Skeletal muscle tissue (tissue), 4 donors: Measurements from ENCODE around the gene NME4. TPM values are rescaled to one million over a fixed set of nuclear protein-coding genes. Genes with fewer than 3 reads are reported as not detected.
"Not testable (repeated sequence)": the region's sequence is repeated elsewhere in the genome, so short reads cannot be mapped to it uniquely, and the experiment has no call there.

ENCODE experiments used
- H3K27ac ChIP-seq: one replicate; pipeline ENCODE4 v1.7.0; 2013; ENCODE audit warnings: mild to moderate bottlenecking, low read depth, low read length, inconsistent platforms
- H3K27me3 ChIP-seq, 3 donors: one replicate each; pipeline ENCODE4 v1.7.0; 2013; ENCODE audit warnings: low read length in 3 of 3; ENCODE audit not compliant: control insufficient read depth in 3 of 3, insufficient read depth in 3 of 3
- H3K36me3 ChIP-seq, 3 donors: one replicate each; pipeline ENCODE4 v1.7.0; 2013; ENCODE audit warnings: low read length in 3 of 3; ENCODE audit not compliant: control insufficient read depth in 3 of 3, insufficient read depth in 3 of 3
- H3K4me1 ChIP-seq, 3 donors: one replicate each; pipeline ENCODE4 v1.7.0; 2013; ENCODE audit warnings: low read length in 3 of 3, mild to moderate bottlenecking in 3 of 3; ENCODE audit not compliant: control insufficient read depth in 3 of 3, insufficient read depth in 3 of 3
- H3K4me3 ChIP-seq, 3 donors: one replicate each; pipeline ENCODE4 v1.7.0; 2013; ENCODE audit warnings: low read length in 3 of 3
- H3K9ac ChIP-seq, 3 donors: one replicate each; pipeline ENCODE4 v1.7.0; 2013; ENCODE audit warnings: low read length in 3 of 3, mild to moderate bottlenecking in 3 of 3, moderate library complexity in 2 of 3, low read depth in 1 of 3
- H3K9me3 ChIP-seq, 3 donors: one replicate each; pipeline ENCODE4 v1.7.0; 2013; ENCODE audit warnings: low read length in 3 of 3; ENCODE audit not compliant: control insufficient read depth in 3 of 3
- total RNA-seq: library from RNA; depleted of rRNA; stranded (reverse); fragments of >200 nt; gene quantifications from one replicate; pipeline ENCODE4 v1.2.3, GENCODE V29; 2014
- donor health status: Osteomylitis.

The NME4 gene
- 21.4 TPM for total RNA-seq

DNA sequence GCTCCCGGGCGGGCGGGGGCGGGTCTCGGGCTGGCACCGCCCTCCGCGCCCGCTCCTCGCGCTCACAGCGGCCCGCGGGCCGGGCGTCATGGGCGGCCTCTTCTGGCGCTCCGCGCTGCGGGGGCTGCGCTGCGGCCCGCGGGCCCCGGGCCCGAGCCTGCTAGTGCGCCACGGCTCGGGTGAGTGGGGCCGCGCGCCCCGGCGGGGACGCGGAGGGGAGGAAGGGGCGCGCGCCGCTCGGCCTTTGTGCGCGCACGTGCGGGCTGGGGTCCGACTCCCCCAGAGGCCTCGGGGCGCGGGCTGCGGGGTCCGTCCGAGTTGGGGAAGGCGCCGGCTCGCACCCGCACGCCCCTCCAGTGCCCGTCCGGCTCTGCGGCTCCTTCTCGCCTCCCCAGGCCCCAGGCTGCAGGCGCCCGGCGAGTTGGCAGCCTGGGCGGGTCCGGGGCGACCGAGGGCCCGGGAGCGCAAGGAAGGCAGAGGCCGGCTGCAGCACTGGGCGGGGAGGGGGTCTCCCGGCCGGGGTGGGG, at the start of gene NME4:
NME4 (plus strand) TSS at position 65 of the 527 bp plus-strand sequence; CDS start at position 89, 24 bp downstream.
- peak within 1 kb of the TSS; percentile 60 for H3K27ac ChIP-seq
- H3K27me3 ChIP-seq: no peaks in the 10 kb centered on the region
- peak within 1 kb of the TSS; percentile 66 to 69 (median 66) for H3K4me3 ChIP-seq
- H3K4me1 ChIP-seq: peaks cover 16 to 33% (median 20%) of the 10 kb centered on the region in 3 donors
- H3K9ac ChIP-seq: peak within 1 kb of the TSS; percentile 57 to 79 (median 66)
- H3K9me3 ChIP-seq: no peaks in the 10 kb centered on the region
- peaks cover 9 to 11% (median 9%) of the 10 kb centered on the region in 3 donors for H3K36me3 ChIP-seq

DNA sequence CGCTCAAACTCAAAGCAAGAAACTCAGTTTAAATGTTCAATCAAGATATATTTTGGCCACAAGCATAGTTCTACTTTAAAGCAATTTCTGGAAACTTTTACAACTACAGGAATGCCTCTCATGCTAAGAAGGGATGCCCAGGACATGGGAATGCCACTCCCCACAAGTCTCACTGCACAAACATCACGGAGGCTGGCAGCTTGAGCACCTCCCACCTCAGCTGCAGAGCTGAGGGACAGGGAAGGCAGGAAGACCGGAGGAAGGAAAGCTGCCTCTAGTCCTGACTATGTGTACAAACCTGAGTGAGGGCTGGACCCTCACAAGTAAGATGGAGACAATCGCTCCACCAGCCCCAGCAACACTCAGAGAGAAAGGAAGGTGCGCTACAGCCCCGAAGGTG, 49.8 kb upstream of the NME4 start:
- no peaks in the 10 kb centered on the region for H3K9me3 ChIP-seq
- H3K36me3 ChIP-seq: peaks cover 14 to 32% (median 18%) of the 10 kb centered on the region in 3 donors

DNA sequence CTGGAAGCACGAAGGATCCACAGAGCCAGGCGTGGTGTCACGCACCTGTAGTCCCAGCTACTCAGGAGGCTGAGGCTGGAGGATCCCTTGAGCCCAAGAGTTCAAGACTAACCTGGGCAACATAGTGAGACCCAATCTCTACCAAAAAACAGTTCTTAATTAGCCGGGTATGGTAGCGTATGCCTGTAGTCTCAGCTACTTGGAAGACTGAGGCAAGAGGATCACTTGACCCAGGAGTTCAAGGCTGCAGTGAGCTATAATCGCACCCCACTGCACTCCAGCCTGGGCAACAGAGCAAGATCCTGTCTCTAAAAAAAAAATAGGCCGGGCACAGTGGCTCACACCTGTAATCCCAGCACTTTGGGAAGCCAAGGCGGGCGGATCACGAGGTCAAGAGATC, 48.5 kb upstream of the NME4 start:
- H3K4me1 ChIP-seq, H3K27ac ChIP-seq, H3K9me3 ChIP-seq, H3K27me3 ChIP-seq, H3K9ac ChIP-seq, H3K4me3 ChIP-seq: not testable (repeated sequence)
- peaks cover 14 to 24% (median 18%) of the 10 kb centered on the region in 3 donors for H3K36me3 ChIP-seq

More for the DNA sequence above, 49.8 kb upstream of the NME4 start:
- Histone ChIP-seq H3K27ac (no peak overlapping the region), H3K4me3 (no peak overlapping the region), H3K27me3 (no peaks in the 10 kb centered on the region), H3K9ac (no peak overlapping the region), H3K4me1 (peaks cover 5 to 9% (median 5%) of the 10 kb centered on the region in 3 donors)

DNA sequence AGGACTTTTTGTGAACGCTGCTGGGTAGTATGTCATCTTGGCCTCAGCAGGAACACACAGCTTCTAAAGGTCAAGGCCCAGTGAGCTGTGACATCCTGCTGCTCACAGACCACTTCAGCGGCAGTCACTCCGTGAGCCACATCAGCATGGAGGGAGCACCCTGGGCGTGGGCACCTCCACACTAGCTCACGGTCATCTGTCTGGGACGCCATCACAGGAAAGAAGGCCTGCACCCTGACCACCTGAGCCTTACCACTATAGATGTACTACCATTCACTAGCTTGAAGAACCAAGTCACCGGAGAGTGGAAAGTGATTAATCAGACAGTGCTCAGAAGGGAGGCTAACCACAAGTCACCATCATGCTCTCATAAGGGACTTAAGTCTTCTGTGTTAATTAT, 47.8 kb upstream of the NME4 start:
- no peak overlapping the region for H3K9ac ChIP-seq
- no peaks in the 10 kb centered on the region for H3K9me3 ChIP-seq
- H3K27me3 ChIP-seq: no peaks in the 10 kb centered on the region
- no peak overlapping the region for H3K4me3 ChIP-seq
- H3K27ac ChIP-seq: no peak overlapping the region
- peaks cover 14 to 24% (median 18%) of the 10 kb centered on the region in 3 donors for H3K36me3 ChIP-seq
- peaks cover 5 to 9% (median 9%) of the 10 kb centered on the region in 3 donors for H3K4me1 ChIP-seq

DNA sequence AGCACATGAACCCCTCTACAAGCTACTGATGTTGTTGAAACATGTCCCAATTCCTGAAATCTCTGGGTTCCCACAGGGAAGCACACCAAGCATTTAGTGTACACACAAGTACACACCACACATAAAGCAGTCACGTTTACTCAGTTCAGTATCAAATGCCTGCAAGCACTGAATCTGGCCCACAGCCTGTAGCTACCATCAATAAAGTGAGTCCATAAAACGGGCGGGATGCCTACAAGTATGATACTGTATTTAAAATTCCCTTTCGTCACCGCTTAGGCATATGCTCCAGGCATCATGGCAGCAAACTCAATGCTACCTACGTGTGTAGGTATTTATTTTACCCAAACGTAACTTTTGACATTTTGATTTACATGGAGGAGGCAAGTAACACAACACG, 46.8 kb upstream of the NME4 start:
- Histone ChIP-seq H3K4me1 (peaks cover 5 to 9% (median 9%) of the 10 kb centered on the region in 3 donors), H3K27ac (no peak overlapping the region), H3K9ac (no peak overlapping the region), H3K36me3 (peaks cover 8 to 17% (median 15%) of the 10 kb centered on the region in 3 donors), H3K27me3 (no peaks in the 10 kb centered on the region), H3K9me3 (no peaks in the 10 kb centered on the region), H3K4me3 (no peak overlapping the region)

DNA sequence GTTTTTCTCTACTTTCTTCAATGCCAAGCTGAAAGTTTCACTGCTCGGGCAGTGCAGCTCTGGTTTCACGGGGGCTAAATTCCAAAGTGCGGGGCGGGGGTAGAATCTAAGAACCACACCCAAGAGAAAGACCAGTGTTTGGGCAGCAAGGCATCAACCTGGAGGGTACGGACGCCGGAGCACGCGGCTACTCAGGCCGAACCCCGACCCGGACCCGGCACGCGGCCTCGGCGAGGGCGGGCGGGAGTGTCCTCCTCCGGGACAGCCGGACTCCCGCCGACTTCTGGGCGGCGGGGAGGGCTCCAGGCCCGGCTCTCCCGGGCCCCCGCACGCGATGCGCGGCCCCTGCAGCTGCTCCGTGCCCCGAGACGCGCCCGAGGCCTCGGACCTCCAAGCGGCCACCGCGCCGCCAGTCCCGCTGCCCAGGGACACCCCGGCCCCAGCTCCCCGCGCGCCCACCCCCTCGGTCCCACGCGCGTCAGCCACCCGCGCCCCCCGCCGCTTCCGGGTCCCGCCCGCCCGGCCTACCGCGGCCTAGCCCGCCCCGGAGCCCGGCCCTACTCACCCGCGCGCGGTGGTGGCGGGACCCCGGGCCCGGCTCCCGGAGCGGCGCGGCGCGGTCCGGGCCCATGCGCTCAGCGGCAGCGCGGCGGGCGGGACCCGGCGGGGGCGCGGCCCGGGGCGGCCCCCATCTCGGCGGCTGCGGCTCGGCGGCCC, 45.0 kb upstream of the NME4 start:
- H3K9ac ChIP-seq: peak overlapping the region; percentile 65 to 77 (median 73)
- no peak overlapping the region for H3K27ac ChIP-seq
- H3K4me3 ChIP-seq: peak overlapping the region; percentile 70 to 73 (median 70)

DNA sequence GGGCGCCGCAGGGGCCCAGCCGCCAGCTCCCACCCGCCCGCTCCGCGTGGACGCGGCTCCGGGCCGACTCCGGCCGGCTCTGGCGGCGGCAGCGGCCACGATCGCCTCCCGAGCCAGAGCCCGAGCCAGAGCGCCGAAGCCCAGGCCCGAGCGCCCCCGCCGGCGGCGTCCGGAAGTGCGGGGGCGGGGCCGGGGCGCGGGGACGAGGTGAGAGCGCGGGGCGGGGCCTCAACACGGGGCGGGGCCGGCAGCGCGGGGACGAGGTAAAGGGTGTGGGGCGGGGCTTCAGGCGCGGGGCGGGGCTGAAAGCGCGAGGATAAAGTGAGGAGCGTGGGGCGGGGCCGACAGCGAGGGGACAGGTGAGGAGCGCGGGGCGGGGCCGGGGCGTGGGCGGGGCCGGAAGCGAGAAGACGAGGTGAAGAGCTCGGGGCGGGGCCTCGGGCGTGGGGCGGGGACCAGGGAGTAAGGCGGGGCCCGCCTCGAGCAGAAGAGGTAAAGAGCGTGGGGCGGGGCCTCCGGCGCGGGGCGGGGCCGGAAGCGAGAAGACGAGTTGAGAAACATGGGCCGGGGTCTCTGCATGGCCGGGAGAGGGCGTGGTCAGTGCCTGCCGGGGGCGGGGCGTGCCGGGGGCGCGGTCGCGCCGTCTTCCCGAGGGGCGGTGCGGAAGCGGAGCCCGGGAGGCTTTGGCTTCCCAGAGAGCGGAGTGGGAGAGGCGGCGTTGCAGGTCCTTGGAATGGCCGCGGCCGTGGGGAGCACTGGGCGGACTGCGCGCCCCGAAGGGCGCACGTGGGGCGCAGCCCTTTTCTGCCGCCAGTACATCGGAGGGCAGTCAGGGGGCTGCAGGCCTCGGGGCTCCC, 44.2 kb upstream of the NME4 start, which contains the start of gene AXIN1:
AXIN1 (minus strand) TSS at position 177 of the 857 bp plus-strand sequence. CDS start 5,698 bp downstream, outside the sequence.
- H3K36me3 ChIP-seq: peaks cover 0 to 5% (median 4%) of the 10 kb centered on the region in 3 donors
- peaks cover 5 to 9% (median 9%) of the 10 kb centered on the region in 3 donors for H3K4me1 ChIP-seq
- H3K4me3 ChIP-seq: peak within 1 kb of the TSS; percentile 70 to 73 (median 70)
- peaks cover 0 to 2% (median 0%) of the 10 kb centered on the region in 3 donors for H3K27me3 ChIP-seq
- H3K27ac ChIP-seq: peak within 1 kb of the TSS; percentile 19
- no peaks in the 10 kb centered on the region for H3K9me3 ChIP-seq
- H3K9ac ChIP-seq: peak within 1 kb of the TSS; percentile 65 to 77 (median 73)

More for the DNA sequence above, 45.0 kb upstream of the NME4 start:
- Histone ChIP-seq H3K9me3 (no peaks in the 10 kb centered on the region), H3K36me3 (peaks cover 4 to 5% (median 4%) of the 10 kb centered on the region in 3 donors), H3K27me3 (no peaks in the 10 kb centered on the region), H3K4me1 (peaks cover 5 to 9% (median 9%) of the 10 kb centered on the region in 3 donors)

DNA sequence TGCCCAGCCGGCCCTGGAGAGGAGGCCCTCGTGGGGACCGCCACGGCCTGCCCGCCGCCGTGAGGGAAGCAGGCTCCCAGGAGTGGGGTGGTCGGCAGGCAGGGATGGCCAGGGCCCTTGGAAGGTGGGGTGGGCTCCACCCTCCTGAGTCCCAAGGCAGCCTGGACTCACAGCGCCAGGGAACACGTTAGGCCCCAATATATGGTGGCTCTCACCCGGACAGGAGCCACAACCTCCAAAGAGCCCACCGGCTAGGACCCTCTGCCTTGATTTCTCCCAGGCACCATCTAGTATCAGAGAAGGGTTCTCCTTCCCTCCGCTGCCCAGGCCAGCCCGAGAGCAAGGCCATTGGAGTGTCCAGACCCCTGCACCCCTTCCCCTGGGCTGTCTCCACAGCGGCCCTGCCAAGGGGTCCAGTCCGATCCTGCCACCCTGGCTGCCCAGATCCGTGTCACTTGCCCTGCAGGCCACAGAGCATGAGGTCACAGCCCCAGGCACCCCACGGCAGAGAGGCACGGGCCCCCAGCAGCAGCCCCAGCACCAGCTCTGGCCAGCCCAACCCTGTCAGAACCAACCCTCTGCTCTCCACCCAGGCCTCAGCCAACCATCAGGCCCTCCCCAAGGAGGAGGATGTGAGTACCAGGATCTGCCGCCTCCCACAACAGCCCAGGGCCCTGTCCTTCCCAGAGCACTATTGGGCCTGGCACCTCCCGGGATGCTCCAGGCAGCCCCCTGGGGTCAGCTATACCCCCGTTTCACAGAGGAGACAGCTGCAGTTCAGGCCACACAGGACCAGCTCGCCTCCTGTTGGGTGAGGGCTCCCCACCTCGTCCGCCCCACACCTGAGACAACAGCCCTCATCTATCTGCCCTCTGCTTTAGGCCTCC, 43.4 kb upstream of the NME4 start:
- H3K9ac ChIP-seq: peak overlapping the region in 2 of 3 donors; percentile 45 to 64
- H3K4me3 ChIP-seq: peak overlapping the region; percentile 23 to 58 (median 56)
- H3K36me3 ChIP-seq: peaks cover 0 to 5% (median 4%) of the 10 kb centered on the region in 3 donors
- peaks cover 5 to 9% (median 9%) of the 10 kb centered on the region in 3 donors for H3K4me1 ChIP-seq
- H3K27me3 ChIP-seq: peaks cover 0 to 3% (median 0%) of the 10 kb centered on the region in 3 donors
- no peaks in the 10 kb centered on the region for H3K9me3 ChIP-seq
- peak overlapping the region; percentile 19 for H3K27ac ChIP-seq
